ENCODE measurements around the gene RPRD1A.
"Not testable (repeated sequence)": the region's sequence is repeated elsewhere in the genome, so short reads cannot be mapped to it uniquely, and the experiment has no call there.

RPRD1A gene

GRCh38 chr18:35967866-35968265, 99.5 kb downstream of the RPRD1A start:
- DNase-seq = not testable (repeated sequence)

- no peak for DNase-seq
Observed at GRCh38 chr18:35964319-35964718, 103.0 kb downstream of the RPRD1A start.

GRCh38 chr18:35962320-35962719, 105.0 kb downstream of the RPRD1A start:
- no peak for DNase-seq

- DNase-seq = no peak
Observed at GRCh38 chr18:35956226-35956625, 111.1 kb downstream of the RPRD1A start.

GRCh38 chr18:35953688-35954087, 113.7 kb downstream of the RPRD1A start:
- no peak for DNase-seq

GRCh38 chr18:35950628-35950982, 116.8 kb downstream of the RPRD1A start:
- no peak for DNase-seq

GRCh38 chr18:35949903-35950627, 117.3 kb downstream of the RPRD1A start:
- peak; percentile 8 to 12 for DNase-seq

GRCh38 chr18:35949090-35949489, 118.3 kb downstream of the RPRD1A start:
- DNase-seq = no peak

- DNase-seq = no peak
Observed at GRCh38 chr18:35948080-35948479, 119.3 kb downstream of the RPRD1A start.

- DNase-seq = no peak
Observed at GRCh38 chr18:35942661-35943060, 124.7 kb downstream of the RPRD1A start.

- DNase-seq = no peak
Observed at GRCh38 chr18:35942133-35942532, 125.2 kb downstream of the RPRD1A start.

- no peak for DNase-seq
Observed at GRCh38 chr18:35941299-35941698, 126.1 kb downstream of the RPRD1A start.

Measured in NCI-H187 (cell line).